KOPT-K1 (cell line): Measurements from ENCODE around the gene MYL5.
A peak's percentile ranks its signal among the peaks of the same experiment; 100 is the strongest.
"Not testable (repeated sequence)": the region's sequence is repeated elsewhere in the genome, so short reads cannot be mapped to it uniquely, and the experiment has no call there.

ENCODE experiments used
- H3K27ac ChIP-seq: fragments of 200-600 bp; sonication (generic); 2 replicates; pipeline ENCODE4 v1.5.1; 2016; ENCODE audit warnings: antibody characterized with exemption, mild to moderate bottlenecking, low read depth, low read length; ENCODE audit not compliant: poor library complexity, severe bottlenecking
- H3K36me3 ChIP-seq: fragments of 200-600 bp; sonication (generic); 2 replicates; pipeline ENCODE4 v1.5.1; 2017; ENCODE audit warnings: antibody characterized with exemption, mild to moderate bottlenecking, low read length, moderate library complexity; ENCODE audit not compliant: insufficient read depth
- H3K9me3 ChIP-seq: fragments of 200-600 bp; sonication (generic); 2 replicates; pipeline ENCODE4 v1.5.1; 2017; ENCODE audit warnings: antibody characterized with exemption, low read length, mild to moderate bottlenecking; ENCODE audit not compliant: insufficient read depth, poor library complexity, severe bottlenecking

Gene MYL5

DNA sequence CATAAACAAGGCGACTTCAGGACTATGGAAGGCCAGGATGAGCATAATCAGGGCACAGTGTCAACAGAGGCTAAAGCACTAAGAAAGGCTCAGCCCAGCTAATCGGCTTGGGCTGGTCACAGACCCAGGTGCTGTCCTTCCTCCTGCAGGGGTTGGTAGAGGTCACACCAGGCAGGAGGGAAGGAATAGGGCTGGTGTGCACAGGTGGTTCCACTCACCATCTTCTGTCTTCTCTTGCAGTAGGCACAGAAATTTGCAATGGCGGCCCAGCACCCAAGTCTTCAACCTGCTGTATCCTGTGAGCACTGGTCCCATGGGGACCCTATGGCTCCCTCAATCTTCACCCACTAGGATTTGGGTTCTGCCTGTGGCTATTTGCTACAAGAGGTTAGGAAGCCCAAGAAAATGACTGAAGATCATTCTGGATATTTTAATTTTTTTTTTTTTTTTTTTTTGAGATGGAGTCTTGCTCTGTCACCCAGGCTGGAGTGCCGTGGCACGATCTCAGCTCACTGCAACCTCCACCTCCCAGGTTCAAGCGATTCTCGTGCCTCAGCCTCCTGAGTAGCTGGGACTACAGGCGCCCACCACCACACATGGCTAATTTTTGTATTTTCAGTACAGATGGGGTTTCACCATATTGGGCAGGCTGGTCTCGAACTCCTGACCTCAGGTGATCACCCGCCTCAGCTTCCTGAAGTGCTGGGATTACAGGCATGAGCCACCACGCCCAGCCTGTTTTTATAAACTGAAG is 4.4 kb upstream of the MYL5 start:
- H3K36me3 ChIP-seq = peaks cover 28% of the 10 kb centered on the region

DNA sequence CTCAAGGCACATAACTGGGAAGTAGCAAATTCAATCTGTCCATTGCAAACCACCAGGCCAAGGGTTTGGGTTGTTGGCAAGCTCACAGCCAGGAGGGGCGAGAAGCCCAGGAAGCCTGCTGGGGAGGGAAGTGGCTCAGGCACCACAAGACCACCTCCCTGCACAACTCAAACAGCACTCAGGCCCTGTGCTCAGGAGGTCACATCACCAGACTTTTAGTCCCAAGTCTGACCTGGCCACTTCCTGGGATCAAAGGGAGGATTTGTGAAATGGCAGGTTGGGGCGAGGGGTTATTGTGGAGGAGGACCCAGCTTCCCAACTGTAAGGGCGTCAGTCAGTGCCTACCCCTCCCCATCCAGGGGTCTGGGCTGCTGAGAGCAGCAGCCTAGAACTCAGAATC is 2.6 kb upstream of the MYL5 start:
- Histone ChIP-seq H3K9me3 (no peaks in the 10 kb centered on the region), H3K36me3 (peaks cover 28% of the 10 kb centered on the region), H3K27ac (no peak overlapping the region)

More for the DNA sequence above, 4.4 kb upstream of the MYL5 start:
- H3K9me3 ChIP-seq, H3K27ac ChIP-seq: not testable (repeated sequence)

DNA sequence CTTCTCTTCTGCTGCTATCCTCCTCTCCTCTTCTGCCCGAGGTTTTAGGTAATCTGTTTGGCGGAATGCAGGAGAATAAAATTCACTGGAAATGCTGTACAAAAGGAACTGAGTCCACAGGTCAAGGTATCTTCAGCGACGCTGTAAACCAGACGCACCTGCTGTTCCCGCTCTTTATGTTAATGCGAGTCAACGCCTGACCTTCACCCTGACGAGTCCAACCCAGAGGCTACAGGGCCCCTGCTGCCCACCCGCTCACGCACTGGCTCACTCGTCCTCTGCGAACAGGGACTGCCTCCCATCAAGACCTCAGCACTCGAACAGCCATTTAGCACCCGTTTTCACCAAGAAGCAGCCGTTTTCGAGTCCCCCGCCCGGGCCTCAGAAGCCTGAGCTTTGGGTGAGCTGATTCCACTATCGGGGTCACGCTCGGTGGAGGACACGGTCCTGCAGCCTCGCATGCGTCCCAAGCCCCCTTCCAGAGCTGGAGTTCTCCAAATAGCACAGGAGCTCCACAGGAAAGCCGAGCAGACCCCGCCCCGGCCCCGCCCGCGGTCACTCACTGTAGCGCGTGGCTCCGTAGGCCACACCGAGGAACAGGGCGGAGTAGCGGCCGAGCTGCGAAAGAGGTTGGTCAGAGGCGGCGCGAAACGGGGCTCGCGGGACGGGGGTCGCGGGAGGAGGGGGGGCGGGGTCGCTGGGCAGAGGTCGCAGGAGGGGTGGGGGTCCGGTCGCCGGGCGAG is 822 bp upstream of the MYL5 start:
- H3K36me3 ChIP-seq = peaks cover 28% of the 10 kb centered on the region
- H3K27ac ChIP-seq = peak overlapping the region; percentile 94
- no peaks in the 10 kb centered on the region for H3K9me3 ChIP-seq

DNA sequence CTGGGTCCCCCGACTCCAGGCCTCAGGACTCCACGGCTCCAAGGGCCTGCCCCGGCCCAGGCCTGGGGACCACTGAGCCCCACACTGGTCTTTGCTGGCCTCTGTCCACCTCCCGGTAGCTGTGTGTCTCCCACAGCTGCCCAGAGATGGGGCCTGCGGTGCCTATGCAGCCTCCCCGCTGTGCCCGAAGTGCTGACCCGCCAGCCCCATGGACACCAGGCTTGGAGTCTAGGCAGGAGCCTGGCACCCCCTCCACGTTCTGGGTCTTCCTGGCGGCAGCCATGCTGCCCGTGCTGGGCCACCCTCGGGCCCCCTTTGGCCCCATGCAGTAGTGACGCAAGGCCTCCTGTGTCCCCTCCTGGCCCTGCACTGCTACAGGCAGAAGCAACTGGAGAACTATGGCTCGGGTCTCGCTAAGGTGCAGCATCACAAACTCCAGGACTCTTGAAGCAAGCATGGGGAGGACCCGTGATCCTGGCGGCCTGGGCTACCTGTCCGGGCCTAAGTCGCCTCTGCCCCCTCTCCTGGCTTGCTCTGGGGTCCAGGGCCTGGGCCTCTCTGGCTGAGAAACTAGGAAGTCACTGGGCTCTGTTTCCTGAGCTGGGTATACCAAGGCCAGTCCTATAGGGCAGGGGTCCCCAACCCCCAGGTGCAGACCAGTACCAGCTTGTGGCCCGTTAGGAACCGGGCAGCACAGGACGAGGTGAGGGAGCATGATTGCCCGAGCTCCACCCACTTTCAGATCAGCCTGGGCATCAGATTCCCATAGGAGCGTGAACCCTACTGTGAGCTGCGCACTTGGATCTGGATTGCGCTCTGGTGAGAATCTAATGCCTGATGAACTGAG is 917 bp downstream of the MYL5 start:
- H3K27ac ChIP-seq = peak overlapping the region; percentile 94

DNA sequence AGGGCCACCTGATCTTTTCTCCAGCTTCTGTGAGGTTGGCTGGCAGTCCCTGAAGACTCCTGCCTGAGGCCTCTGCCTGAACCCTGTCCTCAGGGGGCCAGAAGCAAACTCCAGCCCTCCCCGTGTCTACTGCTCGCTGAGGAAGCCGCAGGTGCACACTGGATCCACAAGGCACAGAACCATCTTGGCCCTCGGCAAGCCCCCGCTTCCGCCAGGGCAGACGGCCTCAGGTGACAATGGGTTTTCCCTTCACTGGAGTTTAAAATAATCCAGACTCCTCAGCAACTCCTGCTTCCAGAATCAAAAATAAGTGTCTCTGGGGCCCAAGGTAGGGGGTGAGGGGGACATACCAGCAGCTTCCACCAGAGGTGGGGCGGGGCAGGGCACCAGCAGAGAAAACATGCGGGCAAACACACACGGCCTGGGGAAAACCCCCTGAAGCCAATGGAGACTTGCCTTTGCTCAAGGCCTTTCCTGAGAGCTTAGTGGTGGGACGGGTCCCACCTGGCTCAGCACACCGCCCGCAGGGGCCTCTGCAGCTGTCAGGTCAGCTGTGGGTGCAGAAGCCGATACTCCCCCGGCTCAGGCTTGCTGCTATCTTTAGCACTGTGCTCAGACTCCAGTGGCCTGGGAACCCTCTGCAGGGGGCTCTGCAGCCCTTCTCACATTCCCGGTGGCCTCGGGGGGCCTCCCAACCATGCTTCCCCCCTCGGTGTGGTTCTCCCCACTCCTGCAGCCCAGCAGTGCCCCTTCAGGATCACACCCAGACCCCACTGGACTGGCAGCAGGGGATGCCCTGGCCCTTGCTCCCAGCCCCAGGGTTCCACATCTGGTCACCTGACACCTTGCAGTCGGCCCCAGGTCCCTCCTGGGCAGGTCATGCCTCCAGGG is 1.9 kb downstream of the MYL5 start:
- Histone ChIP-seq H3K36me3 (peaks cover 18% of the 10 kb centered on the region), H3K27ac (no peak overlapping the region), H3K9me3 (no peaks in the 10 kb centered on the region)

More for the DNA sequence above, 917 bp downstream of the MYL5 start:
- peaks cover 28% of the 10 kb centered on the region for H3K36me3 ChIP-seq
- H3K9me3 ChIP-seq = no peaks in the 10 kb centered on the region

DNA sequence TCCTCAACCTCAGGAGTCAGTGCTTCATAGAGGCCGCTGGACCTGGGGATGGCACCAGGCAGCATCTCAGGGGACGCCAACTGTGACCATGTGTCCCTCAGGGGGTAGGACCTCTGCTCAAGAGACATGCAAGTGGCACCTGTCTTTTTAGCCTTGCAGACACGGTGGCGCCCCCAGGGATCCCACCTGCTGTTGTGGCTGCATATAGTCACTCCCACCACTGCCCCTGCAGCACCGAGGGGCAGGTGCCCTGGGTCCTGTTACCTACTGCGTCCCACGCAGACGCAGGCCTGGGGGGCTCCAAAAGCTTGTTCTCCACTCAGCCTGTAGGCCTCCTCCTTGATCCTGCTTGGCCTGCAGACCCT is 2.5 kb downstream of the MYL5 start:
- no peaks in the 10 kb centered on the region for H3K9me3 ChIP-seq
- H3K27ac ChIP-seq = no peak overlapping the region
- peaks cover 12% of the 10 kb centered on the region for H3K36me3 ChIP-seq

DNA sequence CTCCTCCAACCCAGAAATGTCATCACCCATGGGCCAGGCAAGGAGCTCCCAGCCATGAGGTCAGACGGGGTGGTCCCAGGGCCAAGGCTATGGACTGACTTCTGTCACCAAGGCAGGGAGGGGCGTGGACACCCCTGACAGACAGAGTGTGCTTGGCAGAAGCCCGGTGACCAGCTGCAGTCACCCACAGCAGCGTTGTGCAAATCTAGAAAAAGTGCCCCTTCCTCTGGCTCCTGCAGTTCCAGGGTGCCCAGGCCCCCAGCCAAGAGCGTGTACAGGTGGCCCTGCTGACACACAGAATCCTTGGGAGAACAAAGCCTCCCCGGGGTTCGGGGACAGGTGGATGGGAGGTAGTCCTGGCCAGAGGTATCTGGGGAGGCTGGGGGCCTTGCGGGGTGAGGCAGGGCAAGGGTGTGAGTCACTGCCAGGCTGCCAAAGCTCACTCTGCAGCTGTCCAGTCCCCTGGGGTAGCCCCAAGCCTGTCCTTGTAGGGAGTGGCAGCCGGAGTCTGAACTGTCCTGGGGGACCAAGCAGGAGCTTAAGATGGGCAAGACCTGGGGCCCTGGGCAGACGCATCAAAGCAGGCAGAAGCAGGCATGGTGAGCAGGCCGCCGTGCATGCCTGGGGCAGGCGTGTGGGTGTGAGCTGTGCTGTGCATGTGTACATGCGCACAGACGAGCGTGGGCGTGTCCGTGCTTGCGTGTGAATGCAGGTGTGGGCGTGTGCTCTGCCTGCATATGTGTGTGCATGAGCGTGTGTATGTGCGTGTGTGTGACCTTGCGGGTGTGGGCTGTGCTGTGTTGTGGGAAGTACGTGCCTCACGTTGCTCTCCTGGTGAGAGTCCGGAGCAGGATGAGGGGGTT is 3.3 kb downstream of the MYL5 start:
- H3K9me3 ChIP-seq = no peaks in the 10 kb centered on the region
- H3K27ac ChIP-seq = no peak overlapping the region
- peaks cover 4% of the 10 kb centered on the region for H3K36me3 ChIP-seq

DNA sequence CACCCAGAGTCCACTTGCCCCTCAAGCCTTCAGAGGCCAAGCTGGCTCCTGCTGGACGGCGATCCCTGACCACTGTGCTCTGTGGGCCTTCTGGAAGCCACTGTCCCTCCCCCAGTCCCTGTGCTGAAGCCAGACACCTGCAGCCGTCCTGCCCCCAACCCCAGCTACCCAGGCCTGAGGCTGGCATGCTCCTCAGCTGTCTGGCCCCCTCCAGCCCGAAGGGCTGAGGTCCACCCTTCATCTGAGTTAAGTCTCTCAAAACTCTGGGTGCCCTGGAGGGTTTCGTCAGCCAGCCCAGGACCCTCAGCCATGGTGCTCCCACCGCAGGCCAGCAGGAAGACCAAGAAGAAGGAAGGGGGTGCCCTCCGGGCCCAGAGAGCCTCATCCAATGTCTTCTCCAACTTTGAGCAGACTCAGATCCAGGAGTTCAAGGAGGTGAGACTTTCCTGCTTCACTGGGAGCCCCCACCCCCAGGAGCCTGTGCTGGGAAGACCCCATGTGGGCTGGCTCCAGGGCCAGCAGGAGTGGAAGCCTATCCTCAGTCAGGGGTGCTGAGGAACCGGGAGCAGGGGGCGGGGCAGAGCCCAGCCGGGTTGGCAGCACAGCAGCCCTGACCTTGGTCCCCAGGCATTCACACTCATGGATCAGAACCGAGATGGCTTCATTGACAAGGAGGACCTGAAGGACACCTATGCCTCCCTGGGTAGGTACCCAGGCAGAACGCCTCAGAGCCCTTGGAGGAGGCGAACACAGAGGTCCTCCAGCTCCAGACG is 4.2 kb downstream of the MYL5 start:
- no peaks in the 10 kb centered on the region for H3K36me3 ChIP-seq
- H3K27ac ChIP-seq = no peak overlapping the region

DNA sequence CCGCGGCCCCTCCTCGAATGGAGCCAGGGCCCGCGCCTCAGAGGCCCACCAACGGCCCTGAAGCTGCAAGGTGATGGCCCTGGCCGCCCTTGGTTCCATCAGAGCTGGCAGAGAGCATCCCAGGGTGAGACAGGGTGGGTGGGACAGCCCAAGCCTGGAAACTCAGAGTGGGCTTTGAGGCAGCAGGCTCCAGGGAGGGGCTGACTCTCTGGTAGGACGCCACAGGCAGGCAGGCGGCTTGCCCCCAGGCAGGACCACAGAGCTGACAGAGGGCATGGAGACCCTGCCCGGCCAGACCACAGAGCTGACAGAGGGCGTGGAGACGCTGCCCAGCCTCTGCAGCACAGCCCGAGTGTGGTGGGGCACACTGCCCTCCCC is 4.8 kb downstream of the MYL5 start:
- Histone ChIP-seq H3K36me3 (no peaks in the 10 kb centered on the region), H3K9me3 (no peaks in the 10 kb centered on the region), H3K27ac (no peak overlapping the region)

More for the DNA sequence above, 4.2 kb downstream of the MYL5 start:
- no peaks in the 10 kb centered on the region for H3K9me3 ChIP-seq

DNA sequence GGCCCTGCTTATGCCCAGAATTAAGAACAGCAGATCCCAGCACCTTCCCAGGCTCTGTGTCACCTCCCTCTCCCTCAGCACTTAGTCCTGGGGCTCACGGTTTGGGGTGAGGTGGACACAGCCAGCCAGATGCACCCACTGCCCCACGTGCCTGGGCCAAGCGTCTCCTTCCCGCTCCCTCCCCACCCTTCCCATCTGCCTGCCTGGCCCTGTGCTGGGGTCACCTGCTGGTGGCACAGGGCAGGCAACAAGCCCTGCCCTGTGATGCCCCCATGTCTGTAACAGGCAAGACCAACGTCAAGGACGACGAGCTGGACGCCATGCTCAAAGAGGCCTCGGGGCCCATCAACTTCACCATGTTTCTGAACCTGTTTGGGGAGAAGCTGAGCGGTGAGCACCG is 5.3 kb downstream of the MYL5 start:
- Histone ChIP-seq H3K27ac (no peak overlapping the region), H3K36me3 (no peaks in the 10 kb centered on the region), H3K9me3 (no peaks in the 10 kb centered on the region)

DNA sequence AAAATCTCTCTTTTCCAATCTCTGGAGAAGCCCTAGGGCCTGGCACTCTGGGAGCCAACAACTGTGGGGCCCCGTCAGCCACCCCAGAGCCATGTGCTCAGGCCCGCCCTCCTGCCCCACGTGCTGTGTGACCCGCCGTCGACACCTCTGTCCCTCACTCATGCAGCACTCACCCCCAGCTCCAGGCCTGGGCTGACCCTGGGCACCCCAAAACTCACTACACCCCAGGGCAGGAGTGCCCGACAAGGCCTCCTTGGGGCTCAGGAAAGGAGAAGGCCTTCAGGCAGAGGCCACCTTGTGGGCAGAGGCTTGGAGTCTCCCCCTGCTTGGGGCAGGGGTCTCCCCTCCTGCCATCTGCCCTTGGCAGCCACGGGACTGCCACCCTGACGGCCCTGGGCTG is 5.7 kb downstream of the MYL5 start:
- Histone ChIP-seq H3K9me3 (no peaks in the 10 kb centered on the region), H3K36me3 (no peaks in the 10 kb centered on the region), H3K27ac (no peak overlapping the region)

DNA sequence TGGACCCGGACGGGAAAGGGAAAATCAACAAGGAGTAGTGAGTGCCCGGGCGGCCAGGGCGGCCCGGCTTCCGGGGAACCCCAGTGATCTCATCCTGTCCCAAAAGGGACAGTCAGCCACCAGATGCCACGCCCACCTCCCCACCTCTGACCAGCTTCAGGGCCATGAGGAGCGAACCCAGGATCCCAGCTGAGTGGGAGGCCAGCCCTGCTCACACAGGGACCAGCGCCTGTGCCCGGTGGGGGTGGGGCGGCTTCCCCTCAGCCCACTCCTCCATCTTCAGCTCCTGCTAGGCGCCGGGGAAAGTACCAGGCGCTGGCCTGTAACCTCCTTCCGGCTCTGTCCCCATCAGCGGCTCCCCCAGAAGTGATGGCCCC is 6.2 kb downstream of the MYL5 start:
- no peaks in the 10 kb centered on the region for H3K36me3 ChIP-seq
- H3K27ac ChIP-seq = no peak overlapping the region

DNA sequence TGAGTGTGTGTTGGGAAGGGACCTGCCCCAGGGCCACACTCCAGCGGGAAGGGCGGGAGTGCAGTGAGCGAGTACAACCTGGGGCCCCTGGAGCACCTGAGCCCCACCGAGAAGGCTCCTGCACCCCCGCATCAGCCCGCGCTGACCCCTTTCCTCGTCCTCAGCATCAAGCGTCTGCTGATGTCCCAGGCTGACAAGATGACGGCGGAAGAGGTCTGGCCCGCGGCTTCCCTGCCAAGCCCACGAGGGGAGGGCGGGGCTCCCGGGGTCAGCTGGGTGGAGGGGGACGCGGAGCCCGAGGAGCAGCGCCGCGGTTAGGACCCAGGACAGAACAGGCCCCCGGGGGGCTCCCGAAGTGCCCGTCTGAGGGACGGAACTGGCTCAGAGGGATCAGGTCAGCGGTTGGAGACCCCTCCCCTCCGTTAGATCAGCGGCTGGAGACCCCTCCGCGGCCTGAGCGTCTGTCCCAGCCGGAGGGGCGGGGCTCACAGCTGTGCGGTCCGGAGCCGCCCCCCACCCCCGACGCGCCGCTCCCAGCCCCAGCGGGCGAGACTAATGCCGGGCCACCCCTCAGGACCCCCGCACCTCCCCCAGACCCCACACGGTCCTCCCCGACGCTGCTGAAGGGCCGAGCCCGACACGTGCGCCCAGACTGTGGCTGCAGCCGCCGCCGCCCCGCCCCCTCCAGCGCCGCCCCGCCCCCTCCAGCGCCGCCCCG is 6.7 kb downstream of the MYL5 start:
- H3K36me3 ChIP-seq = no peaks in the 10 kb centered on the region
- no peak overlapping the region for H3K27ac ChIP-seq
- H3K9me3 ChIP-seq = no peaks in the 10 kb centered on the region

More for the DNA sequence above, 6.2 kb downstream of the MYL5 start:
- H3K9me3 ChIP-seq = no peaks in the 10 kb centered on the region
